HG03060 (cell line): ENCODE data around the gene WDR27.

Experiments used
- ATAC-seq: cut with Tn5 transposase; IDR thresholded peaks from one replicate; pipeline ENCODE4 v1.9.1; 2021; ENCODE audit warnings: low read depth, moderate number of reproducible peaks; ENCODE audit not compliant: unreplicated experiment

WDR27 gene

GRCh38 chr6:169642455-169642854 lies 59.4 kb downstream of the WDR27 start:
- ATAC-seq = no peak

GRCh38 chr6:169641461-169642085 lies 60.3 kb downstream of the WDR27 start:
- ATAC-seq = no peak

GRCh38 chr6:169640983-169641382 lies 60.8 kb downstream of the WDR27 start:
- no peak for ATAC-seq

- no peak for ATAC-seq
These were observed 61.4 kb downstream of the WDR27 start for GRCh38 chr6:169640351-169640852.

- no peak for ATAC-seq
These were observed 62.1 kb downstream of the WDR27 start for GRCh38 chr6:169639653-169640278.

GRCh38 chr6:169638915-169639314 lies 62.9 kb downstream of the WDR27 start:
- no peak for ATAC-seq

GRCh38 chr6:169638388-169638787 lies 63.4 kb downstream of the WDR27 start:
- no peak for ATAC-seq

GRCh38 chr6:169635345-169635744 lies 66.5 kb downstream of the WDR27 start:
- ATAC-seq = no peak

- no peak for ATAC-seq
These were observed 69.0 kb downstream of the WDR27 start for GRCh38 chr6:169632841-169633240.

GRCh38 chr6:169629256-169629655 lies 72.6 kb downstream of the WDR27 start:
- ATAC-seq = no peak

GRCh38 chr6:169627736-169628607 lies 73.9 kb downstream of the WDR27 start:
- ATAC-seq = no peak

GRCh38 chr6:169626649-169627048 lies 75.2 kb downstream of the WDR27 start:
- ATAC-seq = no peak

- ATAC-seq = no peak
These were observed 75.7 kb downstream of the WDR27 start for GRCh38 chr6:169626169-169626568.

- ATAC-seq = no peak
These were observed 76.5 kb downstream of the WDR27 start for GRCh38 chr6:169625376-169625775.

GRCh38 chr6:169624785-169625184 lies 77.0 kb downstream of the WDR27 start:
- ATAC-seq = no peak

GRCh38 chr6:169623975-169624374 lies 77.9 kb downstream of the WDR27 start:
- ATAC-seq = no peak

- ATAC-seq = no peak
These were observed 78.5 kb downstream of the WDR27 start for GRCh38 chr6:169623343-169623742.

GRCh38 chr6:169622618-169623017 lies 79.2 kb downstream of the WDR27 start:
- ATAC-seq = no peak

- no peak for ATAC-seq
These were observed 80.5 kb downstream of the WDR27 start for GRCh38 chr6:169621311-169621710.

GRCh38 chr6:169620171-169621130 lies 81.4 kb downstream of the WDR27 start:
- no peak for ATAC-seq
